DOHH2 (cell line): ENCODE data around the gene PAQR8.

ENCODE experiments used
- EZH2phosphoT487 ChIP-seq: fragments of 200-600 bp; sonication (generic); IDR thresholded peaks from 2 replicates; pipeline ENCODE4 v1.6.1; 2017; ENCODE audit warnings: borderline replicate concordance, mild to moderate bottlenecking, antibody characterized with exemption, low read length, moderate library complexity, mixed read lengths
- TF ChIP-seq, protein P1 (sequence below): fragments of 200-600 bp; sonication (generic); IDR thresholded peaks from one replicate; pipeline ENCODE4 v1.5.1; 2014; ENCODE audit warnings: antibody characterized with exemption, mild to moderate bottlenecking, low read depth, low read length; ENCODE audit not compliant: poor library complexity, severe bottlenecking

DNA sequence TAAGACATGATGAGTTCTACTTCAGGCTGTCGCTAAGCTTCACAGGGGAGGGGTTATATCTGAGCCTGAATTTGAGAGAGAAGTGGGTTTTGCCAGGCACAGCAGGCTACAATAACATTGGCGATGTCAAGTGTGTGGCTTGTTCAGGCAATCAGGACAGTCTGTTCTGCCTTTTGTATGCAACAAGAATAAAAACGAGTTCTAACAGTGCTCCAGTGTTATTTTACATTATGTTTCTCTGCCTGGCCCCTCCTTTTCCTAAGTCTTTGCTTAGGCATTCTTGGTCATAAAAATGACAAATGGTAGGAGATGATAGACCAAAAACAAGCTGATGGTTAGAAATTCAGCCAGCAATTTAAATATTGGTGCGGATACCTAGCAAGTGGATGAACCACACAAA, 26.8 kb downstream of the PAQR8 start:
- TF ChIP-seq, protein P1, sequence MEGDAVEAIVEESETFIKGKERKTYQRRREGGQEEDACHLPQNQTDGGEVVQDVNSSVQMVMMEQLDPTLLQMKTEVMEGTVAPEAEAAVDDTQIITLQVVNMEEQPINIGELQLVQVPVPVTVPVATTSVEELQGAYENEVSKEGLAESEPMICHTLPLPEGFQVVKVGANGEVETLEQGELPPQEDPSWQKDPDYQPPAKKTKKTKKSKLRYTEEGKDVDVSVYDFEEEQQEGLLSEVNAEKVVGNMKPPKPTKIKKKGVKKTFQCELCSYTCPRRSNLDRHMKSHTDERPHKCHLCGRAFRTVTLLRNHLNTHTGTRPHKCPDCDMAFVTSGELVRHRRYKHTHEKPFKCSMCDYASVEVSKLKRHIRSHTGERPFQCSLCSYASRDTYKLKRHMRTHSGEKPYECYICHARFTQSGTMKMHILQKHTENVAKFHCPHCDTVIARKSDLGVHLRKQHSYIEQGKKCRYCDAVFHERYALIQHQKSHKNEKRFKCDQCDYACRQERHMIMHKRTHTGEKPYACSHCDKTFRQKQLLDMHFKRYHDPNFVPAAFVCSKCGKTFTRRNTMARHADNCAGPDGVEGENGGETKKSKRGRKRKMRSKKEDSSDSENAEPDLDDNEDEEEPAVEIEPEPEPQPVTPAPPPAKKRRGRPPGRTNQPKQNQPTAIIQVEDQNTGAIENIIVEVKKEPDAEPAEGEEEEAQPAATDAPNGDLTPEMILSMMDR: no peak
- TF ChIP-seq EZH2phosphoT487: no peak
